Fibroblast of skin of left biceps (primary cell): ENCODE data around the gene MRPS5.

Source experiments
- DNase-seq, 2 experiments: peaks; one replicate each; pipeline ENCODE4 v3.0.0-alpha.2; 2013; ENCODE audit warnings: low read depth in 2 of 2

The MRPS5 gene

DNA sequence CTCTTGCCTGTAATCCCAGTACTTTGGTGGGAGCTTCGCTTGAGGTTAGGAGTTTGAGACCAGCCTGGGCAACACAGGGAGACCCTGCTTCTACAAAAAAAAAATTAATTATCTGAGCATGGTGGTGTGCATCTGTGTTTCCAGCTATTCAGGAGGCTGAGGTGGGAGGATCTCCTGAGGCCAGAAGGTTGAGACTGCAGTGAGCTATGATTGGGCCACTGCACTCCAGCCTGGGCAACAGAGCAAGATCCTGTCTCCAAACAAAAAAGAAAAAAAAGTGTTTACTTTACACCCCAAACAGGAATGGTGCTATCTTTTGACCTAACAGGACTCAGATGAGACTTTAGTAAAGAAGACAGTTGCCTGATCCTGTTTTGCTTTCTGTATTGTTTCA is 60.5 kb downstream of the MRPS5 start:
- no peak for DNase-seq

DNA sequence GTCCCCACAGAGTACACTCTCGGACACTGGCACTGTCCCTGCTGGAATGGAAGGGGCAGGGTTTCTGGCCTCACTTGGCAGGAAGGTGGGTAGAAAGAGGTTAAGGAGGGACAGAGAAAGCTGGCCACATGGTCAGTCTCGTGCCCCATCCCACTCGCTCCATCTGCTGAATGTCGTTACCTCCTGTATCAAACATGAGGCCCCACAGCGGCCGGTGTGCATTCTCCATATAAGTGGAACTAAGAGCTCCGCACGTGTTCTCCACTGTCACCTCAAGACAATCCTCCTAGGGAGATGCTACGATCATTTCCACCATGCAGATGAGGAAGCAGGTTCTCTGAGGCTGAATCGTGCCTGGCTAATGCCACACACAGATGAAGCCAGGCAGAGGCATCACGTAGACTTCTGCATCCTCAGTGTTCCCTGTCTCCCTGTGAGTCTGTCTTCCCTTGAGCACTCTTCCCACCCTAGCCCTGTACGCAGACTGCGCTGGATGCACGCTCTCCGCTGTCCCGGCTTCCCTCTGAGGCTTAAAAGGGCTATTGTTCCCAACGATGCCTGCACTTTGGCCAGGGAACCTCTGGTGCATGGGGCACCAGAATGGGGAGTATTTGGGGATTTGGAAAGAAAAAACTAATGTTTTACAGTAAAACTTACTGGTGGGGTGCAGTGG is 61.0 kb downstream of the MRPS5 start:
- no peak for DNase-seq

DNA sequence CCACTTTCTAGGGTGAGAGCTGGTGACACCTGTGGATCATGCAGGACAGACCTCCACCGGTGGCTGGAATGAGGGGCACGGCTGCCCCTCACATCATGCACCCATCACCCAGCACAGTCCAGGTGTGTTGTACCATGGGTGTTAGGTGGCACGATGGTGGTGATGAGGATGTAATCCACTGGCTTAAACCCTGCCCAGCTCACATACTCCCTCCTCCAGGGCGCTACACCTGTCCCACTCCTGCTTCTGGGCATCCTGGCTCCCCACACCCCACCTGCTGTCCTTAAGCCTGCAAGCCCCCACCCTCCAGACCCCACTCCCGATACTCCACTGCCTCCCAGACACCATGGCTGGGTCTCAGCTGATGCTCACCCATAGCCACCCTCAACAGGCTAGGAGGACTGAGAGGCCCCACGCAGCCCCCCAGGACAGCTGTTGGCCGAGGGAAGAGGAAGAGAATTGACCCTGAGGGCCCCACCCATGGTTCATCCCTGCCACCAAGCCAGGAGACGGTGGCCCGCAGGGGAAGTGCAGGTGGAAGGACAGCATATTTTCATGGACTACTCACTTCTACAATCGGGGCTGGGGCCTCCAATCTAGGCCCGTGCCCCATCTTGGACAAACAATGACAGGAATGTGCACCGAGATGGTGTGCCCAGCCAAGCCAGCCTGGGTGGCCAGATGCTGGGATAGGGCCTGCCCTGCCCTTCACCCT is 61.8 kb downstream of the MRPS5 start:
- no peak for DNase-seq

DNA sequence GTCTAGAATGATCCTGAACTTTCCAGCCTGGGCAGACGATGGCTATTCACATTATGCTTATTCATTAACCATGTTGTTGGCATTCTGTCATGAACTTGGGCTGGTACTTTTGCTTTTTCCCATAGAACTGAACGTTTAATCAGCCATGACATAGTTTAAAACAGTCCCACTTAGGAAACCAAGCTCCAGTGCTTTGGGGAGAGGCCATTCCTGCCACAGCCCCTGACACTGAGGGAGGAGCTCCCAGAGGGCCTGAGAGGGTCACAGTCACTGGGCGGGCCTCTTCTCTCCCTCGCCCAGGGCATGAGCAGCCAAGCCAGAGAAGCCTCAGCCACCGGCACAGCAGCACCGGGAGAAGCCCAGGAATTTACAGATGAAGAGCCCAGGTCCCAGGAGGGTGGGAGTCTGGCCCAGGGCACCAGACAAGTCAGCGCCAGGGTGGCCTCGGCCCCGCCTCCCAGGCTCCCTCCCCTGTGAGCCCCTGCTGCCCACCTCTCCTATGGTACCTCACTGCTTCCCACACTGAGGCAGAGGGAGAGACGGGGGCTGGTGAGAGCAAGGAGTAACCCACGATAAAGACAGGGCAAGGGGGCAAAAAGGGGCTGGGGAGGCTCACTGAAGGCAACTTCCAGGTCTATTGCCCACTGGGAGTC is 62.5 kb downstream of the MRPS5 start:
- DNase-seq = no peak

DNA sequence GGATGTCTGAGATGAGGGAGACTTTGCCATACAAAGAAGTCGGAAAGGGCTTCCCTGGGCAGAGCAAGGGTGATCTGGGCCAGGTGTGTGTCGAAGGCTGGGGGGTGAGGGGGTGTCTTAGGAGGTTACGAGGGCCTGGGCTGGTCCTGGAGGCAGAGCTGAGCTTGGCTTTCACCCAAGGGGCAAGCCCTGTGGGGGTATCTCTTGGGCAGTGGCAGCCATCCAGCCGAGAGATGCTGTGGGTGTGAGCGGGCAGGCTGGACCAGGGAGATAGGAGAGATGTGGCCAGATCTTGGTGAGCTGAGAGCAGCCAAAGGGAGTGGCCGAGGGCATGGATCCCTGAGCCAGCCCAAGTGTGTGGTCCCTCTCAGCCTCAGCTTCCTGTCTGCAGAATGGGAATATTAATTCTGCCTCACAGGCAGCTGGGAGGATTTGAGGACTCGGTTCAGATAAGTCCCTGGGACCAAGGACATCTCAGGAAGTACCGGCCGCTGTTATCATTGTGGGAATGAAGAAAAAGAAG is 63.1 kb downstream of the MRPS5 start:
- no peak for DNase-seq

DNA sequence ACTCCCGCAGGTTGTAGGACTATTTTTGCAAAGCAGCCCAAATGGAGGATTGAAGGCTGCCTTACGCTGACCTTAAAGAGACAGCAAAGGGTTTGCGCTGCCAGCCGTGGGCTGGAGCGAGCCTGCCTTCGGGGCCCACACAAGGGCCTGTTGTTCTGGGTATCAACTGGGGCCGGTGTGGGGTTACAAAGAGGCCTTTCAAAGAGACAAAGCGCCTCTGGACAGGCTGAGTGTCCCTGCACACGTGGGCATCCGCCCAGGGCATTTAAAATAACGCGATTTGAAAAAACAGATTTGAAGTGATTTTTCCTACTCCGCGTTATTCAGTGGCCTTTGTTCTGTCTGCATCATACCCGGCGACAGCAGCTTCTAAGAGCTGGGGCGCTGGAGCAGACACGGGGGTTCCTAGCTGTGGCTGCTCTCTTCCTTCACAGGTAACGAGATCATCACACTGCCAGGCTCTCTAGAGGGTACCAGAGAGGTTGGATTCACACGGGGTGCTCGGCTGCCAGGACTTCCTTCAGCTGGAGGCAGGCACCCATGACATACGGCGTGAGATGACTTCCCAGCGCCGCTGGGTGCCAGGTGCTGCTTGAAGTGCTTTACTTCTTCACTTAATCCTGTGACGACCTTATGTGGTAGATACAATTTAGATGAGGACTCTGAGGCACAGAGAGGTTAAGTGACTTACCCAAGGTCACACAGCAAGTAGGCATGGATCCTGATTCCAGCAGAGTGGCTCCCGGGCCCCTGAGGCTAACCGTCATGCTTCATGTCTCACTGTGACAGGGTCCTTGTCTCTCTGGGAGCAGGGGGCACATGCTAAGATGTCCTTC is 63.9 kb downstream of the MRPS5 start:
- DNase-seq = no peak

DNA sequence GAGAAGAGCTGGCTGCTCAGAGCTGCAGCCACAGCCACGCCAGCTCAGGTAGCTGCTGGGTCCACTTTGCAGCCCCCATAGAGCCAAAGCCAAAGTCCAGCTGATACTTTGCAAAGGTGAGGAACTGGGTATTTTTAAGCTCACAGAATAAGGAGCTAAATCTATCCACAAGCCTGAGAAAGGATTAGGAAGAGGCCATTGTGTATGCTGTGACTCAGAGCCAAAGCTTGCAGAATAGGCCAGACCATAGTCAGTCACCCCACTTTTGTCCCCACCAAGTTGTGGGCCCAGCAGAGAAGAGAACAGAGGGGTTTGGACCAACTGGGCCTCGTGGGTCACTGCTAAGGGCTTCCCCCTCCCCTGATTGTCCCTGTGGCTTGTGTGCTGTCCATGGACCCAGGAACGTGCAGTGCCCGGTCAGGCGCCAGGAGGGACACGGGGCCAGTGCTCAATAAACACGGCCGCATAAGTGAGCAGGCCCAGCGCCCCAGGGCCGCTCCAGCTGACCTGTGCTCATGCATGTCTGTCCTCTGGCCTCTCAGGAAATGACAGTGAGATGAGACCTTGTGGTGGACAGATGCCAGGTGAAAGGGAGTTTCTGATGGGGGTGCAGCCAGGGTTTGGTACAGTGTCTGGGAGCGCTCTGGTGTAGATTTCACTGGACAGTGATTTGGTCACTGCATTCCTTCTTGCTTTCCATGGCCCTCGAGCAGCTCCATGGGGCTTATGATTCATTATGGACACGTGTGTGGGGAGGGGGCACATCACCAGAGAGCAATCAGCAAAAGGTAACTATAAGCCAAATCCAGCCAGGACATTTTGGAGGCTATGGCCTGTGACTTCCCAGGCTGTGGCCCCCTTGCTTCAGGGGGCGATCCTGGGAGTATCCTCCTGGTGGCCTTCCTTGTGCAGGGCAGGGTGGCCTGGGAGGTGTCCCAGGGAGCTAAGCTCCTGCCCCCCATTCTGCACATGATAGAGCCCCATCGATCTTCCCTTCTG is 64.8 kb downstream of the MRPS5 start:
- DNase-seq = no peak

DNA sequence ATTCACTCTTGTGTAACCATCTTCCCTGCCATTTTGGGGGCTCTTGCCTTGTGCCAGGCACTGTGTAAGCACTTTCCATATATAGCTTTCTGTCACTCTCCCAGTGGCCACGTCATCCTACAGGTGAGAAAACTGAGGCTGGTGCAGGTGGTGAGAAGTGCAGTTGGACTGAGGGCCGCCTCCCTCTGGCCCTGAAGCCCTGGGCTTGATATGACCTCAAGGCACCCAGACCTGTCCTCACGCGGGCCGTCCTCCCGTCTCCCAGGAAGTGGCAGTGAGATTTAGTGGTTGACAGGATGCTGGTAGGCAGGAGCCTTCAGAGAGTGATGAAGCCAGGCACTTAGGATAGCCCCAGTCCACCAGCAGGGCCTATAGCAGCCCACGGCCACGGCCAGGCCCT is 65.6 kb downstream of the MRPS5 start:
- DNase-seq = no peak

DNA sequence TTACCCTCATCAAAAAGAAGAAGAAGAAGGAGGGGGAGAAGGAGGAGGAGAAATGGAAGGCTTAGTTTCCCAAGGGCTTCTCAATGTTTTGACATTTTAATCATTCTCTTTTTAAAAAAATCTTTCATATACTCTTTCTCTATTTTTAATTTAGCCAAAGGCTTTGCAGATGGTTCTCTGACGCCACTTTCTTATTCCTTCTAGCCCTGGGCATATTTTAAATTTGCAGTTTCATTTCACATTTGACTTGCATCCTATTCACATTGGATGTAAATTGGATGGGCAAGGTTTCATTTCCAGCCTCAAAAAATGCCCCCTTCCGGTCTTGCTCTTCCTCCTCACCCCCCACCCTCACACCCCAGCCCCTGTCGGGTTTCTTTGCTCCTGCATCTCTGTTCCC is 66.3 kb downstream of the MRPS5 start:
- DNase-seq = no peak

DNA sequence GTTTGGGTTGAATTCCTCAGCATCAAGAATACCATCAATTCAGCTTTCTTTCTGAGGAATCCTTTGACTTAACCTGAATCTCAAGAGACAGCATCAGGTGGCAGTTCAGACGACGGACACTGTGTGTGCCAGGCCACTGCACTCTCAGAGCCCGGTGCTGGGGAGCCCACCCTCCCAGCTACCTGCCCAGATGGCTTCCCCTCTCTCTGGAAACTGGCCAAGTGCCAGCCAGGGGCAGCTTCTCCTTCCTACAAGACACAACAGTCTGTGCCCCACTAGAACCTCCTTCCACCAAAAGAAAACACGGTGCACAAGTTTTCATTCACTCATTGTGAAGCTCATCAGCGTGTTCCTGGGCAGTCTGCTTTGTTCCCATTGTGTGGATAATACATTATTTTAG is 67.6 kb downstream of the MRPS5 start:
- no peak for DNase-seq

DNA sequence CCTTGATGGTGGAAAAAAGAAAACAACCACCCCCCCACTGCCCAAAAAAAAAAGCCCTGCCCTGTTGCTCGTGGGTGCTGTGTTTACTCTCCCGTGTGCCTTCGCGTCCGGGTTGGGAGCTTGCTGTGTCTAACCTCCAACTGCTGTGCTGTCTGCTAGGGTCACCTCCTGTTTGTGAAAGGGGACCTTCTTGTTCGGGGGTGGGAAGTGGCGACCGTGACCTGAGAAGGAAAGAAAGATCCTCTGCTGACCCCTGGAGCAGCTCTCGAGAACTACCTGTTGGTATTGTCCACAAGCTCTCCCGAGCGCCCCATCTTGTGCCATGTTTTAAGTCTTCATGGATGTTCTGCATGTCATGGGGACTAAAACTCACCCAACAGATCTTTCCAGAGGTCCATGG is 68.1 kb downstream of the MRPS5 start:
- no peak for DNase-seq

DNA sequence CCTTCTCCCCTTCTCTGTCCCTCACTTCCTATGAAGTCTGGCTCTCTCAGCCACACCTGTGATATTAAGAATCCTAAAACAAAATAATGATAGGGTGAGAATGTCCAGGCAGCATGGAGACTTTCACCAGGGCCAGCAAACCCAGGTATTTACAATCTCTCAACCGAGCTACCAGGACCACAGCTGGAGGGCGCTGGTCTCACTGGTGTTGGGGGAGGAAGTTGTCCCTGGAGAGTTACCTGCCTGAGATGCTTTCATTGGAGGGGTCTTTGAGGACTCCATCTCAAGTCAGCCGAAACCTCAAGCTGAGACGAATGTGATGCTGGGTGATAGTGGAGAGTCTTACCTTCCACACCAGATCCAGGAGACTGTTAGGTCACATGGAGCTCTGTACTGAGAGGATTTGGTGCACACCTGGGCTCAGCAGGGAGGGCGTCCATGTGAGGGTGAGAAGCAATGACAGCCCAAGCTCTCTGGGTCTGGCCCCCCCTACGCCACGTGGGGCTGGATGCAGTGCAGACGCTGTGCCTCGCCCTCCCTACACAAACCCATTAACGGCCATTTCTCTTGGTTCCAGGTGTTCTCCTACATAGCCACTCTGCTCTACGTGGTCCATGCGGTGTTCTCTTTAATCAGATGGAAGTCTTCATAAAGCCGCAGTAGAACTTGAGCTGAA is 68.7 kb downstream of the MRPS5 start:
- no peak for DNase-seq

DNA sequence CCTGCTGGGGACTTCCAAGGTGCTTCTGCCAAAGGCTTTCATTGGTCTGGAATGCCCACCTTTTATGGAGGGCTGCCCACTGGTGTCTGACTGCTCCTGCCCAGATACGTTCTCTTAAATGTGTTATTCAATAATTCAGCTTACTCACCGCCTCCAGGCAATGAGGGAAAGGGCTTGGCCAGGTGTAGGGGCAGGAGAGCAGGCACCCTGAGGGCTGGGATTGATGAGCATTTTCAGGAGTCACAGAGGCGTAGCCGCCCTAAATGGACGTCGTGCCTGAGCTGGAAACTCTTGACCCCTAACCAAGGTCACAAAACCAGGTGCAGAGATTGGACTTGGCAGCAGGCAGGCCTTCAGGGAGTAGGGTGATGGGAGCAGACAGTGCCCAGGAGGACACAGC is 69.3 kb downstream of the MRPS5 start:
- DNase-seq = no peak

DNA sequence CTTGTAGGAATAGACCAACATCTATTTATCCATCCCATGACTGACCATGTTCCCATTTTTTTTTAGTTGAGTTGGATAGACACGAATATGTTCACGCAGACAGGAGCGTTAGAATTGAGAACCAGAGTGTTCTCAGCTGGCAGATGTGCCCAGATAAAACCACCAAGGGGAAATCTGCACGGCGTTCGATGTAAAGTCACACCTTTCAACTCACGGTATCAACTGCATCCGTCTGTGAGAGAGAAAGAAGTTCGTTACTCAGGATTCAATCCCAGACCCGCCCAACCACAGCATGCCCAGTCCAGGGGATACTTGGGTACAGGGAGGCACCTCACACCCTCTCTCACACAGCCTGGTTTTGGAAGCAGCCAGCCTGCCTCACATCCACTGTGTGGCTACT is 70.0 kb downstream of the MRPS5 start:
- no peak for DNase-seq

DNA sequence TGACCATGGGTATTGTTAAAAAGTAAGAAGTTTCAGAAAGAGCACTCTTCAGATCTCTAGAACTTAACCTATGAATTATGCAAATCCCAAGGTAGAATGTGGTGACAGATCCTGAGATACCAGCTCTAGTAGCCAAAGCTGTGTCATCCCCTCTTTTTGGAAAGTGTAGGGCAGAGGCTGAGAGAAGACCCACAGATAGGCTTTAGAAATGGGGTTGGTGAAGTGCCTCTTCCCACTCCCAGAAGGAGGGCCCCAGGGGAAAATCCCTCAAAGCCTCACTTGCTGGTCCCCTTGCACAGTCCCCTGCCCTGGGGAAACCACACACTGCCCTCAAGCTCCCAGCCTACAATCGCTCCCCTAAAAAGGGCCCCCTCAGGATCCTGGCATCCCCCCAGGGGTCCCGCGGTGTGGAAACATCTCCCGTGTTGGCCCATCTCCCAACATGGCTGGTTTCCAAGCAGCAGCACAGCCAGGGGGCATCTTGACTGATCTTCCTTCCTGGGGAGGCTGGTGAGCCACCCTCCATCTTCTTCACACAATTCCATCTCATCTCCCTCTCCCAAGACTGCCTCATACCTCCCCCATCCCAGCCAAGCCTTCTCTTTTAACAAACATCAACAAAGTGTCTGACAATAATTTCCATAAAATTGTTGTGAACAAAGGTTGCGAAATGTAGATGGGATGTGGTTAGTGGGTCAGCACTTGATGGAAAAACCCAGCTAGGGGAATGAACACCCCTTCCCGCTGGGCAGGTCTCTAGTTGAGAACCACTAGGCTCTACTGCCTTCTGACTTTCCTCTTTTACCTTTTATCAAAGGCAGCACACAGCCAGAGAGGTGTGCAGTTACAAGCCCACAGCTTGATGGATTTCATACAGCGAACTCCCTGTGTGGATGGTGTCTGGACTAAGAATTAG is 71.0 kb downstream of the MRPS5 start:
- DNase-seq = no peak

DNA sequence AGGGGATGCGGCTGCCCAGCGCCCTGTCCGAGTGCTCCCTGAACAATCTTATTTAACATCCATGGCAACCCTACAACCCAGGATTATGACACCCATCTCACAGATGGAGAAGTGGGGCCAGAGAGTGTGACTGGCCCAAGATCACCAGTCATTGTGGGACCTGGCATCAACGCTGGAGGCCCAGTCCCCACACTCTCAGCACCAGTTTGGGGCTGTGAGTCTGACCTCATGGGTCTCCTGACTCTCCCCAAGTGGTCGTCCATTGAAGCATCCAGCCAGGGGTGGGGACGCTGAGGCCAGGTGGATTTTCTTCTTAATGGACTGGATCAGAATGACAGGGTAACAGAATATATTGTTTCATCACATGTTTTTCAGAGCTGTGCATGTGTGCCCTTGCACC is 71.6 kb downstream of the MRPS5 start:
- no peak for DNase-seq

DNA sequence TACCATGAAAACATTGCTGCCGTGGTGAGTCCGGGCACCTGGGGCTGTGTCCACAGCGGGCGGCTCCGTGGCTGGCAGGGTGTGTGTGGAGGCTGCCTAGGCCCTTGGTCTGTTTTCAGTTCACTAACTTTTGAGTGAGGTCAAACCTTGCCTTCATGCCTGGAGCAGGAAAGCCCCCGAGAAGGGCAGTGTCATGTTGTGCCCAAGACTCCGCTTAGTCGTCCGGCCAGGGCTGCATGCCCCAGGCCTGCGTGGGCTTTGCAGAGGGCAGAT is 72.0 kb downstream of the MRPS5 start:
- no peak for DNase-seq

DNA sequence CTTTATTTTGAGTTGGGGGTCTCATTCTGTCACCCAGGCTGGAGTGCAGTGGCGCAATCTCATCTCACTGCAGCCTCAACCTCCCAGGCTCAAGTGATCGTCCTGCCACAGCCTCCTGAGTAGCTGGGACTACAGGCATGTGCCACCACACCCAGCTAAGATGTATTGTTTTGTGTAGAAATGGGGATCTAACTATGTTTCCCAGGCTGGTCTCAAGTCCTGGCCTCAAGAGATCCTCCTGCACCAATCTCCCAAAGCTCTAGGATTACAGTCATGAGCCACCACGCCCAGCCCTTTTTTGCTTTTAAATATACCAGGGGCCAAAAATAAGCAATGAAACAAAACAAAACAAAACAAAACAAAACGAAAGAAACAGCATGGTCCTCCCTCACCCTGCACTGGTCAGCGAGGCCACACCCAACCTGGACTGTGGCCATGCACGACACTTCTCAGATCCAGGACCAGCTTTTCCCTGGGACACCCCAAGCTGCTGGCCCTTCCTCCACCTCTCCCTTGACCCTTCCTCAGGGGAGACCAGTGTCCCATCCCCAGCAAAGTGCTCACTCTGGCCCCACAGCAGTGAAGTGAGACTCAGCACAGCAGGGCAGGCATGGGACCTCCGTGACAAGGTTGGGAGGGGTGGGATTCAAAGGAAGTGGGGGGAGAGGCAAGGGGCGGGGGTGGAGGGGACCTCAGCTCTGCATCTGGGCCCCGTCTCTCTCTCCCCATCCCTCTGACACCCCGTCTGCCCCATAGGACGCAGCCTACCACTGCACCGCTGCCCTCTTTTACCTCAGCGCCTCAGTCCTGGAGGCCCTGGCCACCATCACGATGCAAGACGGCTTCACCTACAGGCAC is 72.6 kb downstream of the MRPS5 start:
- no peak for DNase-seq
